ENCODE results near the gene ATXN1. TPM values are rescaled to one million over a fixed set of nuclear protein-coding genes. Genes with fewer than 3 reads are reported as not detected.

ATXN1 gene
- polyA plus RNA-seq, 1 of the 3 experiments (the other 2 are of a cell fraction): 7.9 TPM

DNA sequence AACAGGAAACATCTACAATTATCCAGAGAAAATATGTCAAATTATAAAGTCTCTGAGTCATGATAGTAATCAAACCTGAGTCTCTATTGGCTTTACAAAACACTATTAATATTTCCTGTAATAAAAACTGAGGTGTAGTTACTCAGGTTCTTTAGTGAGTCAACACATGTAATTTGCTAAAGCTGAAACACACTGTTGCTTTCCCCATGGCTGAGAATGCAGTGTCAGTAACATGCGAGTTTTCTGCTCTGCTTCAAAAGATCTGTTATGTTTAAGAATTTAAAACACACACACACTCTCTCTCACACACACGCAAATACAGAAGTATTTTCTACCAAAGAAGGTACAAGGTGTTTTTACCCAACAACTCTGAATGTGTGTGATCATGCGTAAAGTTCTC is 38.6 kb downstream of the ATXN1 start (continued):
- TF ChIP-seq, protein P1, sequence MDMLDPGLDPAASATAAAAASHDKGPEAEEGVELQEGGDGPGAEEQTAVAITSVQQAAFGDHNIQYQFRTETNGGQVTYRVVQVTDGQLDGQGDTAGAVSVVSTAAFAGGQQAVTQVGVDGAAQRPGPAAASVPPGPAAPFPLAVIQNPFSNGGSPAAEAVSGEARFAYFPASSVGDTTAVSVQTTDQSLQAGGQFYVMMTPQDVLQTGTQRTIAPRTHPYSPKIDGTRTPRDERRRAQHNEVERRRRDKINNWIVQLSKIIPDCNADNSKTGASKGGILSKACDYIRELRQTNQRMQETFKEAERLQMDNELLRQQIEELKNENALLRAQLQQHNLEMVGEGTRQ (IDR thresholded peaks at IDR 0.05; ENCODE audit: borderline replicate concordance, low read depth, low read length): no peak
- TF ChIP-seq, protein P2, sequence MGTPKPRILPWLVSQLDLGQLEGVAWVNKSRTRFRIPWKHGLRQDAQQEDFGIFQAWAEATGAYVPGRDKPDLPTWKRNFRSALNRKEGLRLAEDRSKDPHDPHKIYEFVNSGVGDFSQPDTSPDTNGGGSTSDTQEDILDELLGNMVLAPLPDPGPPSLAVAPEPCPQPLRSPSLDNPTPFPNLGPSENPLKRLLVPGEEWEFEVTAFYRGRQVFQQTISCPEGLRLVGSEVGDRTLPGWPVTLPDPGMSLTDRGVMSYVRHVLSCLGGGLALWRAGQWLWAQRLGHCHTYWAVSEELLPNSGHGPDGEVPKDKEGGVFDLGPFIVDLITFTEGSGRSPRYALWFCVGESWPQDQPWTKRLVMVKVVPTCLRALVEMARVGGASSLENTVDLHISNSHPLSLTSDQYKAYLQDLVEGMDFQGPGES (IDR thresholded peaks at IDR 0.05; ENCODE audit: low read depth, low read length): no peak
- TF ChIP-seq NFIC (IDR thresholded peaks at IDR 0.05; ENCODE audit: borderline replicate concordance) (no peak), MXI1 (IDR thresholded peaks at IDR 0.05; ENCODE audit: low read depth, low read length) (no peak), NRF1 (IDR thresholded peaks at IDR 0.05; ENCODE audit: low read depth, low read length) (no peak)
- TF ChIP-seq, protein P3, sequence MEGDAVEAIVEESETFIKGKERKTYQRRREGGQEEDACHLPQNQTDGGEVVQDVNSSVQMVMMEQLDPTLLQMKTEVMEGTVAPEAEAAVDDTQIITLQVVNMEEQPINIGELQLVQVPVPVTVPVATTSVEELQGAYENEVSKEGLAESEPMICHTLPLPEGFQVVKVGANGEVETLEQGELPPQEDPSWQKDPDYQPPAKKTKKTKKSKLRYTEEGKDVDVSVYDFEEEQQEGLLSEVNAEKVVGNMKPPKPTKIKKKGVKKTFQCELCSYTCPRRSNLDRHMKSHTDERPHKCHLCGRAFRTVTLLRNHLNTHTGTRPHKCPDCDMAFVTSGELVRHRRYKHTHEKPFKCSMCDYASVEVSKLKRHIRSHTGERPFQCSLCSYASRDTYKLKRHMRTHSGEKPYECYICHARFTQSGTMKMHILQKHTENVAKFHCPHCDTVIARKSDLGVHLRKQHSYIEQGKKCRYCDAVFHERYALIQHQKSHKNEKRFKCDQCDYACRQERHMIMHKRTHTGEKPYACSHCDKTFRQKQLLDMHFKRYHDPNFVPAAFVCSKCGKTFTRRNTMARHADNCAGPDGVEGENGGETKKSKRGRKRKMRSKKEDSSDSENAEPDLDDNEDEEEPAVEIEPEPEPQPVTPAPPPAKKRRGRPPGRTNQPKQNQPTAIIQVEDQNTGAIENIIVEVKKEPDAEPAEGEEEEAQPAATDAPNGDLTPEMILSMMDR (IDR thresholded peaks at IDR 0.05): no peak

DNA sequence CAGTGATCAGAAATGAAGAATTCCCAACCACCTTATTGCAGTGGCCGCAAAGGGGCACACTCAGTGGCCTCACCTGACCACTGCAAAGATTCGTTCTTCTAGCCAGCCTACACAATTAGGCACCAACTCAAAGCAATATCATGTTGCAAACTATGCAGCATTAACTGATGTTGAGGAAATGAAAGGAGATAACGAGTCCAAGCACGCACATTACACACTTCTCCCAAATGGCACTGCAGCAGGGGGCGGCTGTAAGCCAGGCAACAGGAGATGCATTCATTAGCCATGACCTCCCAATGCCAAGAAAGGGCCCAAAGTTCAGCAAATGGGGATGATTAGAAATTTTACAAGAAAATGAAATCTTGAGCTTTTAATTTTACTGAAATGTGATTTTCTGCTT is 39.3 kb downstream of the ATXN1 start:
- peaks cover 29% of the 10 kb centered on the region for H3F3A ChIP-seq (replicated peaks; ENCODE audit: insufficient read depth)
- peaks cover 0 to 56% of the 10 kb centered on the region in 2 experiments; a peak in 2 of 4 replicates for H3K4me1 ChIP-seq (ENCODE audit: control insufficient read depth in 1 of 2, insufficient read depth in 2 of 2, low read depth in 1 of 2, low read length in 1 of 2)
- CTCF ChIA-PET: no interaction called here
- H2AFZ ChIP-seq (ENCODE audit: low read depth): no peak overlapping the region
- no peaks in the 10 kb centered on the region for H3K27me3 ChIP-seq (ENCODE audit: insufficient read depth)
- no peaks in the 10 kb centered on the region for H3K36me3 ChIP-seq (replicated peaks in 1 of 2; ENCODE audit: control insufficient read depth in 1 of 2, insufficient read depth in 2 of 2, low read length in 1 of 2)
- no peak for TF ChIP-seq NFIC (IDR thresholded peaks at IDR 0.05; ENCODE audit: borderline replicate concordance)
- no peak for TF ChIP-seq TEAD4 (IDR thresholded peaks at IDR 0.05; ENCODE audit: borderline replicate concordance, insufficient read depth)
- no peak for TF ChIP-seq RFX5 (IDR thresholded peaks at IDR 0.05; ENCODE audit: low read length)
- no peak for TF ChIP-seq EP300 (IDR thresholded peaks at IDR 0.05; ENCODE audit: borderline replicate concordance in 1 of 2, low read depth in 1 of 2, low read length in 1 of 2)
- no peak for TF ChIP-seq MEF2A (IDR thresholded peaks at IDR 0.05; ENCODE audit: borderline replicate concordance, low read depth)
- TF ChIP-seq FOXJ3 (CRISPR knock-in tag; IDR thresholded peaks at IDR 0.05): no peak
- no peak for DNase-seq
- H3K27ac ChIP-seq (ENCODE audit: low read depth in 2 of 2, low read length in 1 of 2): no peak overlapping the region; a peak in 1 of 4 replicates
- POLR2A ChIA-PET: no interaction called here
- no peaks in the 10 kb centered on the region for H4K20me1 ChIP-seq (ENCODE audit: insufficient read depth)
- H3K9ac ChIP-seq: no peak overlapping the region
- H3K9me3 ChIP-seq: no peaks in the 10 kb centered on the region
- H3K4me2 ChIP-seq: no peak overlapping the region
- WGBS (ENCODE audit: low lambda C conversion rate): 87% methylated on average over 4 of the region's 5 CpGs
- H3K9me2 ChIP-seq: no peaks in the 10 kb centered on the region
- no peak overlapping the region for H3K4me3 ChIP-seq (ENCODE audit: low read depth in 2 of 2, low read length in 1 of 2)
- H3K79me2 ChIP-seq (ENCODE audit: insufficient read depth): peaks cover 91% of the 10 kb centered on the region

DNA sequence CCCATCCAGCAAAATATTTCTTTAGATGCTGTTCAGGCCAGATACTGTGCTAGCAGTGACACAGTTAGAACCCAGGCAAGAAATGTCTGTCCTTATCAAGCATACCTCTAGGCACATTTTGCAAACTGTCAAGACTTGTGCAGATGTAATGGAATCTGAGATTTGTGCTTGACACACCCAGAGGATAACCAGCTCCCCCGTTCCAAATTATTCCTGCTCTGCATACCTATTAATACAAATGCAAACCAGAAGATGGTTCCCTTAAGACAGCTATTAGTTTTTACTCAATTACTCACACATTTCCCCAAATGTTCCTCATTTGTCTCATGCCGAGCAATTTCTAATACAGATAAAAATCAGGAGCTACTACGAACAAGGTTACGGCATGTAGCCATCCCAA is 40.4 kb downstream of the ATXN1 start:
- Histone ChIP-seq H3K79me2 (ENCODE audit: insufficient read depth) (peaks cover 91% of the 10 kb centered on the region), H4K20me1 (ENCODE audit: insufficient read depth) (no peaks in the 10 kb centered on the region)
- TF ChIP-seq, protein P4, sequence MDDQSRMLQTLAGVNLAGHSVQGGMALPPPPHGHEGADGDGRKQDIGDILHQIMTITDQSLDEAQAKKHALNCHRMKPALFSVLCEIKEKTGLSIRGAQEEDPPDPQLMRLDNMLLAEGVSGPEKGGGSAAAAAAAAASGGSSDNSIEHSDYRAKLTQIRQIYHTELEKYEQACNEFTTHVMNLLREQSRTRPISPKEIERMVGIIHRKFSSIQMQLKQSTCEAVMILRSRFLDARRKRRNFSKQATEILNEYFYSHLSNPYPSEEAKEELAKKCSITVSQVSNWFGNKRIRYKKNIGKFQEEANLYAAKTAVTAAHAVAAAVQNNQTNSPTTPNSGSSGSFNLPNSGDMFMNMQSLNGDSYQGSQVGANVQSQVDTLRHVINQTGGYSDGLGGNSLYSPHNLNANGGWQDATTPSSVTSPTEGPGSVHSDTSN (IDR thresholded peaks at IDR 0.05): no peak
- TF ChIP-seq FOSL2 (IDR thresholded peaks at IDR 0.05; ENCODE audit: borderline replicate concordance, low read depth) (no peak), RXRA (IDR thresholded peaks at IDR 0.05; ENCODE audit: borderline replicate concordance, low read depth) (no peak), RCOR1 (IDR thresholded peaks at IDR 0.05; ENCODE audit: low read length) (no peak), EZH2phosphoT487 (IDR thresholded peaks at IDR 0.05; ENCODE audit: borderline replicate concordance, low read depth) (no peak), RAD21 (IDR thresholded peaks at IDR 0.05; ENCODE audit: low read length) (no peak)
- TF ChIP-seq, protein P1 (IDR thresholded peaks at IDR 0.05; ENCODE audit: borderline replicate concordance, low read depth, low read length): no peak

More for the DNA sequence above, 40.4 kb downstream of the ATXN1 start:
- WGBS (ENCODE audit: low lambda C conversion rate): 91% methylated on average over 4 of the region's 4 CpGs
- no peak overlapping the region for H3K4me2 ChIP-seq
- DNase-seq: no peak
- H3K4me1 ChIP-seq (ENCODE audit: control insufficient read depth in 1 of 2, insufficient read depth in 2 of 2, low read depth in 1 of 2, low read length in 1 of 2): peaks cover 0 to 45% of the 10 kb centered on the region in 2 experiments; a peak in 2 of 4 replicates
- no peaks in the 10 kb centered on the region for H3K9me2 ChIP-seq
- ChIA-PET POLR2A (no interaction called here), CTCF (interaction anchor here (0.9 kb wide), 1 partner anchor 404 kb away, joined by 3 read pairs; no protein-coding TSS in a partner anchor)
- H3K9ac ChIP-seq: no peak overlapping the region
- H3K9me3 ChIP-seq: no peaks in the 10 kb centered on the region
- peaks cover 0 to 4% of the 10 kb centered on the region in 2 experiments for H3K36me3 ChIP-seq (replicated peaks in 1 of 2; ENCODE audit: control insufficient read depth in 1 of 2, insufficient read depth in 2 of 2, low read length in 1 of 2)
- H3F3A ChIP-seq (replicated peaks; ENCODE audit: insufficient read depth): peaks cover 23% of the 10 kb centered on the region
- H3K27me3 ChIP-seq (ENCODE audit: insufficient read depth): no peaks in the 10 kb centered on the region
- no peak overlapping the region for H2AFZ ChIP-seq (ENCODE audit: low read depth)
- H3K4me3 ChIP-seq (ENCODE audit: low read depth in 2 of 2, low read length in 1 of 2): no peak overlapping the region
- H3K27ac ChIP-seq (ENCODE audit: low read depth in 2 of 2, low read length in 1 of 2): no peak overlapping the region

Data from SK-N-SH (cell line).